Body of pancreas (tissue), 4 donors: ENCODE data around the gene LYRM4. TPM values are rescaled to one million over a fixed set of nuclear protein-coding genes. Genes with fewer than 3 reads are reported as not detected.

Experiments
- ATAC-seq: fragments of 150-250 bp; one replicate; pipeline ENCODE4 v1.9.1; 2016
- DNase-seq, 4 donors: peaks; one replicate each; pipeline ENCODE4 v3.0.0-alpha.2; 2019
- H3K27ac ChIP-seq, 4 donors: fragments of 200-600 bp; sonication (generic); 1 replicate in 3 of 4; 2 replicates in 1 of 4; pipeline versions ENCODE4 v1.5.1 to v1.6.1; 2016 to 2019; ENCODE audit warnings: mild to moderate bottlenecking in 1 of 4, mixed read lengths in 1 of 4, moderate library complexity in 1 of 4
- H3K27me3 ChIP-seq, 2 donors: fragments of 200-600 bp; sonication (generic); one replicate each; pipeline ENCODE4 v1.6.0; 2016; ENCODE audit warnings: mild to moderate bottlenecking in 1 of 2
- H3K36me3 ChIP-seq, 2 donors: fragments of 200-600 bp; sonication (generic); replicated peaks in 1 of 2; 2 replicates each; pipeline ENCODE4 v1.5.1; 2016; ENCODE audit warnings: low read depth in 2 of 2; ENCODE audit not compliant: insufficient read depth in 1 of 2
- H3K4me1 ChIP-seq: fragments of 200-600 bp; sonication (generic); one replicate; pipeline ENCODE4 v1.6.0; 2016
- H3K4me3 ChIP-seq, 2 donors: fragments of 200-600 bp; sonication (generic); 1 replicate in 1 of 2; 2 replicates in 1 of 2; pipeline ENCODE4 v1.5.1; 2016 to 2019
- H3K9me3 ChIP-seq, 3 donors: fragments of 200-600 bp; sonication (generic); 1 replicate in 2 of 3; 2 replicates in 1 of 3; pipeline ENCODE4 v1.5.1; 2016
- POLR2A ChIP-seq, 3 donors: fragments of 450-650 bp; IDR thresholded peaks; one replicate each; pipeline ENCODE4 v1.6.1; 2016; ENCODE audit warnings: antibody characterized with exemption in 3 of 3, mild to moderate bottlenecking in 2 of 3
- WGBS, 2 donors: methylation state at CpG; one replicate each; pipeline ENCODE4 v1.1.5; 2017; 5-methylcytosine and 5-hydroxymethylcytosine counted together
- intact Hi-C: fragments of 100-400 bp; cut with DNase I; formaldehyde crosslinking; loops from one replicate; pipeline ENCODE4 v1.15.1; 2023
- total RNA-seq, 2 donors: library from RNA; depleted of rRNA; stranded (reverse); fragments of >200 nt; gene quantifications; one replicate each; pipeline ENCODE4 v1.1.0, GENCODE V29; 2016
- TF ChIP-seq, protein P1 (sequence below), 7 experiments: fragments of 450-650 bp in 4 of 7; fragments of 200-600 bp in 3 of 7; sonication (generic) in 3 of 7; IDR thresholded peaks; one replicate each; pipeline ENCODE4 v1.5.1; 2016 to 2019; ENCODE audit warnings: antibody characterized with exemption in 7 of 7

Gene LYRM4
- total RNA-seq, 2 donors from 2014 or later: 15.3 to 18.5 TPM

DNA sequence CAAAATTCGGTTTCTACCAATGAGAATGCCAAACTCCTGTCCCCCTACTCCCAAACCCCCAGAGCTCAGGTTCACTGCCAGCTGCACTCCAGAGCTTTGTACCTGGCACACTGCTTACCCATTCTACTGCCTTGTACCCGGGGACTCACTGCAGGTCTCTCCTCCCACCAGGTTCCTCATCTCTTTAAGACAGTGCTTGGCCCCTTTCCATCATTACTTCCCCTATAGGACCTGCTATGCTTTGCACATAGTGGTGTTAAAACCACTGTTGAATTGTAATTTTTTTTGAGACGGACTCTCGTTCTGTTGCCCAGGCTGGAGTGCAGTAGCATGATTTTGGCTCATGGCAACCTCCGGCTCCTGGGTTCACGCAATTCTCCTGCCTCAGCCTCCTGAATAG lies 25.9 kb downstream of the LYRM4 start:
- WGBS, 2 donors: 84 to 85% methylated on average over 6 of the region's 6 CpGs
- DNase-seq: no peak
- TF ChIP-seq POLR2A (IDR thresholded peaks at IDR 0.05): no peak
- TF ChIP-seq, protein P1, sequence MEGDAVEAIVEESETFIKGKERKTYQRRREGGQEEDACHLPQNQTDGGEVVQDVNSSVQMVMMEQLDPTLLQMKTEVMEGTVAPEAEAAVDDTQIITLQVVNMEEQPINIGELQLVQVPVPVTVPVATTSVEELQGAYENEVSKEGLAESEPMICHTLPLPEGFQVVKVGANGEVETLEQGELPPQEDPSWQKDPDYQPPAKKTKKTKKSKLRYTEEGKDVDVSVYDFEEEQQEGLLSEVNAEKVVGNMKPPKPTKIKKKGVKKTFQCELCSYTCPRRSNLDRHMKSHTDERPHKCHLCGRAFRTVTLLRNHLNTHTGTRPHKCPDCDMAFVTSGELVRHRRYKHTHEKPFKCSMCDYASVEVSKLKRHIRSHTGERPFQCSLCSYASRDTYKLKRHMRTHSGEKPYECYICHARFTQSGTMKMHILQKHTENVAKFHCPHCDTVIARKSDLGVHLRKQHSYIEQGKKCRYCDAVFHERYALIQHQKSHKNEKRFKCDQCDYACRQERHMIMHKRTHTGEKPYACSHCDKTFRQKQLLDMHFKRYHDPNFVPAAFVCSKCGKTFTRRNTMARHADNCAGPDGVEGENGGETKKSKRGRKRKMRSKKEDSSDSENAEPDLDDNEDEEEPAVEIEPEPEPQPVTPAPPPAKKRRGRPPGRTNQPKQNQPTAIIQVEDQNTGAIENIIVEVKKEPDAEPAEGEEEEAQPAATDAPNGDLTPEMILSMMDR (IDR thresholded peaks at IDR 0.05): no peak
- Histone ChIP-seq H3K4me3 (no peak overlapping the region), H3K36me3 (no peaks in the 10 kb centered on the region), H3K9me3 (no peaks in the 10 kb centered on the region), H3K27me3 (no peaks in the 10 kb centered on the region), H3K27ac (no peak overlapping the region), H3K4me1 (peaks cover 6% of the 10 kb centered on the region)
- intact Hi-C loops: no loop called here
- no peak for ATAC-seq

DNA sequence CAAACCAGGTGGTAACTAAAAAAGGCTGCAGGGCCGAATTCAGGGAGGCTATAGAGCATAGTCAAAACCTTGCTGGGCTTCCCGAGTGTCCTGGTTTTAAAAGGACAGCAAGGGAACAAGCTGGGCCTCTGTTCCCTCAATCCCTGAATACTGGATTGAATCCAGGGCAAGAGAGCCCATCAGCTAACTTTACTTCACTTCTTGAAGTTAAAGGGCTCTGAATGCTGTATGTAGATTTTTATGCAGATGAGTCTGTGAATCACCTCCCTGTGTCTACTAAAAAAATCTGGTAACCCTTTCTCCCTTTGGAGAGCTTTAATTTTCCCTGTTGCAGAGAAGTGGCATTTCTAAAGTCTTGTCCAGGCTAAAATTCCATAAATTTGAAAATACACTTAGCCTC lies 29.5 kb downstream of the LYRM4 start:
- Histone ChIP-seq H3K9me3 (no peaks in the 10 kb centered on the region), H3K27ac (no peak overlapping the region), H3K27me3 (no peaks in the 10 kb centered on the region), H3K36me3 (no peaks in the 10 kb centered on the region), H3K4me1 (peaks cover 6% of the 10 kb centered on the region), H3K4me3 (no peak overlapping the region)
- intact Hi-C loops: no loop called here
- DNase-seq (no peak), ATAC-seq (no peak)
- TF ChIP-seq, protein P1 (IDR thresholded peaks at IDR 0.05): no peak
- no peak for TF ChIP-seq POLR2A (IDR thresholded peaks at IDR 0.05)
- 81 to 85% methylated on average over 2 of the region's 2 CpGs for WGBS, 2 donors

DNA sequence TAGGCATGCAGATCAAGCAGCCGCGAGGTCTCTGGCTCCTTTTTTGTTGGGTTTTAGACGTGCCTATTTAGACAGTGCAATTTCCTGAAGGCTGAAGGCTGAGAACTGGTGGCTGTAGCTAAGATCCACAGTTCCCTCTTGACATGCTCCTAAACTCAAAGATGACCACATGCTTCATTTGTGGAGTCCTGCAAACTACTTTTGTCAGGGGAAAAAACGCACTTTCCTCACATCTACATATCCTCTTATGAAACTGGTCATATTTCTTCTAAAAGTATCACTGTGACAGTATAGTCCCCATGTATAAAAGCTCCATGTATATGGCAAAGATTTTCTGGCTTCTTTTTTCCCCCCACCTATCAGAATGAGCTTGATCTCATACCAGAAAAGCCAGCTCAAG lies 30.7 kb downstream of the LYRM4 start:
- no peaks in the 10 kb centered on the region for H3K36me3 ChIP-seq
- H3K9me3 ChIP-seq: no peaks in the 10 kb centered on the region
- no peaks in the 10 kb centered on the region for H3K27me3 ChIP-seq
- peaks cover 6% of the 10 kb centered on the region for H3K4me1 ChIP-seq
- no peak overlapping the region for H3K4me3 ChIP-seq
- ATAC-seq: no peak
- no peak for TF ChIP-seq POLR2A (IDR thresholded peaks at IDR 0.05)
- TF ChIP-seq, protein P1 (IDR thresholded peaks at IDR 0.05): no peak
- 75 to 79% methylated on average over 4 of the region's 4 CpGs for WGBS, 2 donors
- intact Hi-C loops: no loop called here
- H3K27ac ChIP-seq: no peak overlapping the region
- DNase-seq: no peak

DNA sequence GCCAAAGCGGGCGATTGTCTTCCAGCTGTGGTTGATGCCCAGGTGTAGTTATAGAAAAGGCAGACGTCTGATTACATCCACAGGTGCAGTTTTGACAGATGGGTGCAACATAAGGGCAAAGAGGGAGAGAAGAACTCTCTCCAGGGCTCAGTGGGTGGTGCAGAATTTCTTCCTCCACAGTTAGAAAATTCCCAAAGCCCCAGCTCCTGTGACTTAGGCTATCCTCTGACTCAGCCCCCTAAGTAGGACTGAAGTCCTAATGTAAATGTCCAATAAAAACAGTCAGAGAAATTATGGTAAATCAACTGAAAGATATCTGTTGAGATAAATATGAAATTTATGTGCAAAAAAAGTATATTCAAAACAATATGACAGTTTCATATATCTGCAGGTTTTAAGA lies 31.4 kb downstream of the LYRM4 start:
- no peak for DNase-seq
- WGBS, 2 donors: 86 to 89% methylated on average over 3 of the region's 3 CpGs
- Histone ChIP-seq H3K9me3 (no peaks in the 10 kb centered on the region), H3K27ac (no peak overlapping the region), H3K36me3 (no peaks in the 10 kb centered on the region), H3K27me3 (no peaks in the 10 kb centered on the region), H3K4me3 (no peak overlapping the region), H3K4me1 (peaks cover 6% of the 10 kb centered on the region)
- no peak for ATAC-seq
- TF ChIP-seq, protein P1 (IDR thresholded peaks at IDR 0.05): no peak
- TF ChIP-seq POLR2A (IDR thresholded peaks at IDR 0.05): no peak
- intact Hi-C loops: no loop called here

DNA sequence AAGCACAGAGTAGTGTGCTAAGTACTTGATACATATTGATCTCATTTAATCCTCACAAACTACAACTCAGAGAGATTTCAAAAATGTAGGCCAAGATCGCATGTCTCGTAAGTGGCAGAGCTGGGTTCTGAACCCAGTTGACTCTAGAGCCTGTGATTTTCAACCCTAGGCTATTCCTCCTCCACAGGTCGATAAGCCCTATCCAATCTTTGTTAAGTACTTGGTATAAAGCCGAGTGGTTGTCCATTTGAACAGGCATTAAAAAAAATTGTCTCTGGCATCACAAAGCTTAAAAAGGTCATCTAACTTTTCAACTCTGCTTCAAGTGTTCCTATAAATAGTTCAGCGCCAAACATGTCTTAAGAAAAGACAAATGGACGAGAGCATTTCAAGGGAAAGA lies 37.4 kb downstream of the LYRM4 start:
- ATAC-seq: no peak
- TF ChIP-seq, protein P1 (IDR thresholded peaks at IDR 0.05): no peak
- TF ChIP-seq POLR2A (IDR thresholded peaks at IDR 0.05): no peak
- H3K27me3 ChIP-seq: no peaks in the 10 kb centered on the region
- H3K36me3 ChIP-seq: no peaks in the 10 kb centered on the region
- H3K4me3 ChIP-seq: no peak overlapping the region
- H3K4me1 ChIP-seq: no peaks in the 10 kb centered on the region
- 89 to 90% methylated on average over 6 of the region's 6 CpGs for whole genome bisulfite sequencing, 2 donors
- H3K9me3 ChIP-seq: no peaks in the 10 kb centered on the region
- H3K27ac ChIP-seq: no peak overlapping the region
- DNase-seq: no peak
- intact Hi-C loops: no loop called here
